Bronchial epithelial cell (primary cell): ENCODE measurements around the gene POLN. TPM values are rescaled to one million over a fixed set of nuclear protein-coding genes. Genes with fewer than 3 reads are reported as not detected.

Experiments
- DNase-seq: peaks from one replicate; pipeline ENCODE4 v3.0.0-alpha.2; 2010; ENCODE audit warnings: low read depth
- FAIRE-seq: peaks from 2 replicates; lab custom pipeline; 2011; peaks lifted over from hg19 to GRCh38; lab: Jason Lieb, UNC
- H3K27me3 ChIP-seq: 2 replicates; pipeline ENCODE4 v1.5.1; 2011; ENCODE audit warnings: low read length; ENCODE audit not compliant: control insufficient read depth, insufficient read depth
- H3K36me3 ChIP-seq: 2 replicates; pipeline ENCODE4 v1.5.1; 2011; ENCODE audit warnings: low read length; ENCODE audit not compliant: control insufficient read depth, insufficient read depth
- H3K4me3 ChIP-seq: 2 replicates; pipeline ENCODE4 v1.5.1; 2011; ENCODE audit warnings: mild to moderate bottlenecking, low read depth, low read length, control low read depth
- total RNA-seq: library from RNA; depleted of rRNA; stranded (reverse); fragments of >200 nt; gene quantifications from 2 replicates; pipeline ENCODE4 v1.2.1, GENCODE V29; 2014
- TF ChIP-seq, protein P1 (sequence below): IDR thresholded peaks from 2 replicates; pipeline ENCODE4 v1.5.1; 2011; ENCODE audit warnings: mild to moderate bottlenecking, moderate library complexity, low read length, control low read depth, inconsistent platforms; ENCODE audit not compliant: insufficient read depth, severe bottlenecking

Gene POLN
- total RNA-seq, 1 donor from 2014 or later, result 1.6 TPM

DNA sequence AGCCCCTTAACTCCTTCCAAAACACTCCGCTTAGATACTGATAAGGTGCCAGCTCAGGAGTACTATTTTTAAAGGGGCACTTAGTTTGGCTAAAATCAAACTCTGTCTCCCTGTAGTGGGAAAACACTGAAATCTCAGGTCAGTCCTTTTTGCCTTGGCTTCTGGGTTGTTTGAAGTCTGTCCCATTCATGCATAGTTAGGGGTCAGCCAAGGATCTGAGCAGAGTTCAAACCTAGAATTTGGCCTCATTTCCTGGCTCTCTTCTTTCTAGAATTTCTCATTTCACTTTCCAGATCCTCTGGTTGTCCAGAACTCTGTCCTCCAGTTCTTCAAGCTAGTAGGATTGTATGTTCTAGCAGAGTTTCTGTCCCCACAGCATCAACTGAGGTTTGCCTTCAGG is 151.3 kb downstream of the POLN start:
- peaks cover 2% of the 10 kb centered on the region for H3K27me3 ChIP-seq
- DNase-seq, result no peak
- TF ChIP-seq, protein P1, sequence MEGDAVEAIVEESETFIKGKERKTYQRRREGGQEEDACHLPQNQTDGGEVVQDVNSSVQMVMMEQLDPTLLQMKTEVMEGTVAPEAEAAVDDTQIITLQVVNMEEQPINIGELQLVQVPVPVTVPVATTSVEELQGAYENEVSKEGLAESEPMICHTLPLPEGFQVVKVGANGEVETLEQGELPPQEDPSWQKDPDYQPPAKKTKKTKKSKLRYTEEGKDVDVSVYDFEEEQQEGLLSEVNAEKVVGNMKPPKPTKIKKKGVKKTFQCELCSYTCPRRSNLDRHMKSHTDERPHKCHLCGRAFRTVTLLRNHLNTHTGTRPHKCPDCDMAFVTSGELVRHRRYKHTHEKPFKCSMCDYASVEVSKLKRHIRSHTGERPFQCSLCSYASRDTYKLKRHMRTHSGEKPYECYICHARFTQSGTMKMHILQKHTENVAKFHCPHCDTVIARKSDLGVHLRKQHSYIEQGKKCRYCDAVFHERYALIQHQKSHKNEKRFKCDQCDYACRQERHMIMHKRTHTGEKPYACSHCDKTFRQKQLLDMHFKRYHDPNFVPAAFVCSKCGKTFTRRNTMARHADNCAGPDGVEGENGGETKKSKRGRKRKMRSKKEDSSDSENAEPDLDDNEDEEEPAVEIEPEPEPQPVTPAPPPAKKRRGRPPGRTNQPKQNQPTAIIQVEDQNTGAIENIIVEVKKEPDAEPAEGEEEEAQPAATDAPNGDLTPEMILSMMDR, result no peak
- no peak overlapping the region for H3K4me3 ChIP-seq
- no peak for FAIRE-seq
- H3K36me3 ChIP-seq, result no peaks in the 10 kb centered on the region

DNA sequence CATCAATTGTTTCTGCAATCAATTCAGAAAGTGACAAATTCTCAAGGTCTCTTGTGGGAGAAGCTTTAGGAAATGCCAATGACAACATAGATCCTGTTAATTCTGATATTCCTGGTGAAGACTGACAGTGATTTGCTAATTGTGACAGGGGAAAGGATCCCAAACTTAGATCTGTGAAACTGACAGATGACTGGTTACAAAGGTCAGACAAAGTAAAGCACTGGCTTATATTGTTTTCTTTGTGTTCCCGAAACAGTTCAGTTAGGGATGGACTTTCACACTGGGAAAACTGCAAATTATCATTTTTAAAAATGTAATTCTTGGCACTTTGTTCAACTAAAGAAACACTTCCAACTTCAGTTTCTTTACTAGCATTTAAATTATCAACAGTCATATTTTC is 152.7 kb downstream of the POLN start:
- H3K27me3 ChIP-seq, result peaks cover 2% of the 10 kb centered on the region

DNA sequence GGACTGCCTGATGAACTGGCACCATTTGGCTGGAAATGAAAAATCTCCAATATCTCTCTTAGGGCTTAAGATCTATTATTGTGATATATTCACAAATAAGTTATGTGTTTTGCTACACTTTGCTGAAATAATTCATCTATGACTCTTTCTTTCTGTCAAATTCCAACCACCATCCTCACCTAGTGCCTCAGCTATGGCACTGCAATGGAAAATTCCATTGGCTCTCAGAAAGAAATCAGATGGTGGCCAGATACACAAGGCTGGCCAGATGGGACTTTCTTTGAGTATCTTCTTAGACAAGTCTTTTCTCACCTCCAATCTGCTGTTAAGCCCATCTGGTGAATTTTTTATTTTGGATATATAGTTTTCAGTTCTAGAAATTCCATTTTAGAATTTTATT is 154.8 kb downstream of the POLN start:
- Histone ChIP-seq H3K4me3 (no peak overlapping the region), H3K36me3 (no peaks in the 10 kb centered on the region), H3K27me3 (peaks cover 2% of the 10 kb centered on the region)
- DNase-seq (no peak), FAIRE-seq (no peak)
- TF ChIP-seq, protein P1, result no peak

More for the DNA sequence above, 152.7 kb downstream of the POLN start:
- DNase-seq (no peak), FAIRE-seq (no peak)
- TF ChIP-seq, protein P1, result no peak
- no peak overlapping the region for H3K4me3 ChIP-seq
- H3K36me3 ChIP-seq, result no peaks in the 10 kb centered on the region

DNA sequence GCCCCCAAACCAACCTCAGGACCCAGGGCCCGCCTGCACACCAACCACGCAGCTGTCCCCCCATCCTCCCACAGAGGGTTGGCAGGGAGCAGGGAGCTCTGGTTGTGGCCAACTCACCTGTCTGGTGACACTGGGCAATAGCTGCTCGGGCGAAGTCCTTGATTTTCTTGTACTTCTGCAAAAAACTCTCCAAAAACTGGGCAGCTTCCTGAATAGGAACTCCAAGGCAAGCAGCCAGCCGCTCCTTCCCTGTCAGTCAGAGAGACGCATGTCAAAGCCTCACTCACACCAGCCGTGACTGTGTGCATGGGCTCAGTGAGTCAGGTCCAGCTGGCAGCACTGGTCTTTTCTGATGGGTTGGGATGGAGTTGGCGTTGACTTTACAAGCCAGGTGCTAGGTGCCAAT is 156.4 kb downstream of the POLN start:
- no peaks in the 10 kb centered on the region for H3K36me3 ChIP-seq
- no peak for FAIRE-seq
- peaks cover under 1% of the 10 kb centered on the region for H3K27me3 ChIP-seq
- TF ChIP-seq, protein P1, result no peak
- peak; percentile 27 for DNase-seq
- no peak overlapping the region for H3K4me3 ChIP-seq

DNA sequence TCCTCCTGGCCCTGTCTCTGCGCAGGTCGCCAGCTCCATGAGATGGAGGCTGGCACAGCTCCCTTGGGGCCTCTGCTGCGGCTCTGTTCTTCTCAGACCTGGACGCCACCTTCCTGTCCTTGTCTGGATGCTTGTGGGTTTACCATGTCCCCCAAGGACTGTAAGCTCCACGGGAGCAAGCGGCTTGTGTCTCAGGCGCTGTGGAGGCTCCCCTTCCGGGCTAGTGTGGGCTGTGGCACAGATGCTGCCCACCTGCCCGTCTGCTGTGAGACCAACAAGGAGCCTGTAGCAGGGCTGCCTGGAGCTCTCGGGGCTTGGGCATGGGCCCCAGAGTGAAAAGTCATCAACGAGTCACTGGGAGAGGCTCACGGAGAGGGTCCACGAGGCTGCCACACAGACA is 157.6 kb downstream of the POLN start:
- no peak overlapping the region for H3K4me3 ChIP-seq
- H3K36me3 ChIP-seq, result no peaks in the 10 kb centered on the region
- DNase-seq, result no peak
- TF ChIP-seq, protein P1, result no peak
- no peaks in the 10 kb centered on the region for H3K27me3 ChIP-seq
- no peak for FAIRE-seq

DNA sequence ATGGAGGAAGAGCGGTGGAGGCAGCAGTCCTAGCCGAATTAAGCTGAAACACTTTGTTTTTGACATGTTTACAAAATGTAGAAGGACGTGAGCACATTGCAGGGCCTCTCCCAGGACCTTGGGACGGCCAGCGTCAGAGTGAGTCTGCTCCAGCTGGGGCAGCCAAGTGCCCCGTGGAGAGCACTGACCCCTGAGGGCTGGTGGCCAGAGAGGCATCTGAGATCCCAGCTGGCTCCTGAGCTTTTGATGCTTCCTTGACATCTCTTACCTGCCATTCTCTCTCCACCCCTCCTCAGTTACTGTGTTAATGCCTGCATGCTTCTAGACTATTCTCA is 158.1 kb downstream of the POLN start:
- H3K27me3 ChIP-seq, result no peaks in the 10 kb centered on the region
- FAIRE-seq (no peak), DNase-seq (no peak)
- no peaks in the 10 kb centered on the region for H3K36me3 ChIP-seq
- TF ChIP-seq, protein P1, result no peak
- H3K4me3 ChIP-seq, result no peak overlapping the region
